OCI-LY3 (cell line): Measurements from ENCODE around the gene NELL1.

Experiments
- EZH2phosphoT487 ChIP-seq: fragments of 200-600 bp; shearing (Covaris generic); IDR thresholded peaks from 2 replicates; pipeline ENCODE4 v1.6.1; 2018; ENCODE audit warnings: antibody characterized with exemption, mixed run types, low read depth
- TF ChIP-seq, protein P1 (sequence below): fragments of 200-600, 300-600 bp; sonication (generic); IDR thresholded peaks from 2 replicates; pipeline ENCODE4 v1.5.1; 2014; ENCODE audit warnings: antibody characterized with exemption, low read length, low read depth

DNA sequence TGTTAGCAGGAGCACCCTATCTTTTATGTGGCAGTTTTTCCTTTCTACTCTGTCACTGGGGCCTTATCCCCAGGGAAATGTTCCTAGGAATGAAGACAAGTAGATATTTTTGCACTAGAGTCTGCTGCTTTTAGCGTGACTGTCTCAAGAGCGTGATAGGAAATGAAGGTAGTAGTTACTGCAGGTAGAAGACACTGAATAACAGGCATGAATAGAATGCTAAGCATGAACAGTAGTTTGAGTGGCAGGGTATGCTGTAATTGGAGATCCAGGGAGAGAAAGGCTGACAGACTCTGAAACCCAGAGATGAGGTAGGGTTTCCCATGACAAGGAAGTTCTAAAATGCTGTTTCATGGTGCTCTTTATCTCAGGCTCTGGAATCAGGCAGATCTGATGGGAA lies 475.1 kb downstream of the NELL1 start:
- no peak for TF ChIP-seq EZH2phosphoT487
- TF ChIP-seq, protein P1, sequence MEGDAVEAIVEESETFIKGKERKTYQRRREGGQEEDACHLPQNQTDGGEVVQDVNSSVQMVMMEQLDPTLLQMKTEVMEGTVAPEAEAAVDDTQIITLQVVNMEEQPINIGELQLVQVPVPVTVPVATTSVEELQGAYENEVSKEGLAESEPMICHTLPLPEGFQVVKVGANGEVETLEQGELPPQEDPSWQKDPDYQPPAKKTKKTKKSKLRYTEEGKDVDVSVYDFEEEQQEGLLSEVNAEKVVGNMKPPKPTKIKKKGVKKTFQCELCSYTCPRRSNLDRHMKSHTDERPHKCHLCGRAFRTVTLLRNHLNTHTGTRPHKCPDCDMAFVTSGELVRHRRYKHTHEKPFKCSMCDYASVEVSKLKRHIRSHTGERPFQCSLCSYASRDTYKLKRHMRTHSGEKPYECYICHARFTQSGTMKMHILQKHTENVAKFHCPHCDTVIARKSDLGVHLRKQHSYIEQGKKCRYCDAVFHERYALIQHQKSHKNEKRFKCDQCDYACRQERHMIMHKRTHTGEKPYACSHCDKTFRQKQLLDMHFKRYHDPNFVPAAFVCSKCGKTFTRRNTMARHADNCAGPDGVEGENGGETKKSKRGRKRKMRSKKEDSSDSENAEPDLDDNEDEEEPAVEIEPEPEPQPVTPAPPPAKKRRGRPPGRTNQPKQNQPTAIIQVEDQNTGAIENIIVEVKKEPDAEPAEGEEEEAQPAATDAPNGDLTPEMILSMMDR: no peak
